K562 (cell line): Measurements from ENCODE around the gene PPM1N. TPM values are rescaled to one million over a fixed set of nuclear protein-coding genes. Genes with fewer than 3 reads are reported as not detected.
A peak's percentile ranks its signal among the peaks of the same experiment; 100 is the strongest.

Experiments used
- FOXP4 ChIP-seq: sonication (generic); formaldehyde crosslinking; IDR thresholded peaks from 2 replicates; pipeline ENCODE4 v1.8.0; 2022; ENCODE audit warnings: mild to moderate bottlenecking, missing genetic modification reagents, borderline replicate concordance
- NFE2 ChIP-seq: IDR thresholded peaks from 2 replicates; pipeline ENCODE4 v1.6.1; 2014; ENCODE audit warnings: antibody characterized with exemption, low read depth
- SMAD3 ChIP-seq: fragments of 450-650 bp; formaldehyde crosslinking; conservative IDR thresholded peaks from 2 replicates; pipeline ENCODE4 v1.4.0; 2020; ENCODE audit warnings: mild to moderate bottlenecking
- ZC3H4 ChIP-seq: sonication (generic); formaldehyde crosslinking; IDR thresholded peaks from 2 replicates; pipeline ENCODE4 v1.9.0; 2021; ENCODE audit warnings: missing genetic modification reagents, borderline replicate concordance
- ZC3H8 ChIP-seq: fragments of 450-650 bp; IDR thresholded peaks from 2 replicates; pipeline ENCODE4 v1.6.1; 2017
- ZHX1 ChIP-seq: fragments of 150-350 bp; conservative IDR thresholded peaks from 2 replicates; pipeline ENCODE4 v1.6.1; 2014; ENCODE audit warnings: low read length
- ZKSCAN8 ChIP-seq: fragments of 200-800 bp; sonication (Bioruptor generic); IDR thresholded peaks from 2 replicates; pipeline ENCODE4 v1.6.1; 2016; ENCODE audit warnings: missing genetic modification characterization, missing compliant biosample characterization
- ZNF239 ChIP-seq: fragments of 250-450 bp; sonication (Bioruptor Pico); IDR thresholded peaks from 2 replicates; pipeline ENCODE4 v1.4.0; 2020; ENCODE audit warnings: mild to moderate bottlenecking
- ZNF592 ChIP-seq: fragments of 450-650 bp; IDR thresholded peaks from 2 replicates; pipeline ENCODE4 v1.6.1; 2017; ENCODE audit warnings: antibody characterized with exemption, mild to moderate bottlenecking
- polyA plus RNA-seq, 8 experiments: library from polyadenylated mRNA; depleted of rRNA in 4 of 8; stranded (reverse) in 5 of 8; unstranded in 3 of 8; fragments of >200 nt; fragmentation: Nextera tagmentation in 2 of 8; fragmentation: Illumina TruSeq in 1 of 8; extraction: Ambion mirVana in 2 of 8; extraction: Trizol in 1 of 8; gene quantifications; 2 replicates each; pipeline versions ENCODE4 v1.2.1 to v1.2.3, GENCODE V29; 2011 to 2014; ENCODE audit warnings: inconsistent platforms in 1 of 8, missing spikeins in 1 of 8
- total RNA-seq, 7 experiments: library from RNA; depleted of rRNA in 6 of 7; stranded (reverse); fragments of >200 nt in 6 of 7; fragmentation: Illumina TruSeq in 2 of 7; extraction: Trizol in 2 of 7; gene quantifications; 2 replicates each; pipeline versions ENCODE4 v1.2.1 to v1.2.3, GENCODE V29; 2011 to 2021; ENCODE audit warnings: low replicate concordance in 1 of 7
- TF ChIP-seq, protein P1 (sequence below): fragments of 450-650 bp; formaldehyde crosslinking; IDR thresholded peaks from 2 replicates; pipeline ENCODE4 v1.4.0; 2020; ENCODE audit warnings: mild to moderate bottlenecking, mixed read lengths
- TF ChIP-seq, protein P2 (sequence below): fragments of 250-450 bp; sonication (Bioruptor Pico); IDR thresholded peaks from 2 replicates; pipeline ENCODE4 v1.5.0; 2020; ENCODE audit warnings: mild to moderate bottlenecking, borderline replicate concordance

The PPM1N gene
- total and polyA plus RNA-seq, 9 of the 15 experiments (the other 6 are each of a cell fraction or from before 2014, with no cell fraction given): 4.5 to 15.6 (median 8.7) TPM

DNA sequence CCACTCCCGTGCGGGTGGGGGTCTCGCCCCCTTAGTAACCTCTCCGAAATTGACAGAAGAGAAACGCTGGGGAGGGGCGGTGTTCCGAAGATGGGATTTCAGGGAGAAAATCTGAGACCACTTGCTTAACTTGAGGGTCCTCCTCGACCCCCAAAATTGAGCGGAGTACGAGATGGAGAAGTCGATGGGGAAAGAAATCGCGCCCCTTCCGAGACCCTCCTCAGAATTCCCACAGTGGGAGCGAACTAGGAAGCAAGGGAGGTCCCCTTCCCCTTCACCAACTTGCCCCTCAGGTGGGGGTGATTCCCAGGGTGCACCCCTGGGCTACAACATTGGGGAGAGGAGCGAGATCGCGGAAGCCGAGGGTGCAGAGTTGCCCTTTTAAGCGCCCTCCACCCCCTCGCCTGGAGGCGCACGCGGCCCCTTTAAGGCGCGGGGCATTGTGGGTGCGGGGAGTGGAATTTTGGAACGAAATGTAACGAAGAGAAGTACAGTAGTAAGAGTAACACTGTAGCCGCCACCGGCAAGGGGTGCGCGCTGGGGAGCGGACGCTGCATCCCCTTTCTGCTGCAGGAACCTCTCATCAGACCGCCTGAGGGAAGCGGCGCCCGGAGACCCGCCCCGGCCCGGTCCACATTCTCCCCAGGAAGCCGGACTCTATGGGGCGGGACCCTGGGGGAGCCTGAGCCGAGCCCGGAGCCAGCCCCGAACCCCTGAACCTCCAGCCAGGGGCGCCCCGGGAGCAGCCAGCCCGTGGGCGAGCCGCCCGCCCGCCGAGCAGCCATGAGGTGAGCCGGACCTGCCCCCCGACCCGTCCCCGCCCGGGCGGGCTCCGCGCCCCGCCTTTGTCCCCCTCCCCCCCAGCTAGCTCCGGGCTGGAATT is 9.0 kb downstream of the PPM1N start, which contains the start of gene VASP (continued):
- no peak for TF ChIP-seq ZNF592
- no peak for TF ChIP-seq SMAD3 (CRISPR knock-in tag)
- peak; percentile 19; the same call in 1 of the 2 replicates for TF ChIP-seq FOXP4 (CRISPR knock-in tag)
- no peak for TF ChIP-seq NFE2
- TF ChIP-seq, protein P1, sequence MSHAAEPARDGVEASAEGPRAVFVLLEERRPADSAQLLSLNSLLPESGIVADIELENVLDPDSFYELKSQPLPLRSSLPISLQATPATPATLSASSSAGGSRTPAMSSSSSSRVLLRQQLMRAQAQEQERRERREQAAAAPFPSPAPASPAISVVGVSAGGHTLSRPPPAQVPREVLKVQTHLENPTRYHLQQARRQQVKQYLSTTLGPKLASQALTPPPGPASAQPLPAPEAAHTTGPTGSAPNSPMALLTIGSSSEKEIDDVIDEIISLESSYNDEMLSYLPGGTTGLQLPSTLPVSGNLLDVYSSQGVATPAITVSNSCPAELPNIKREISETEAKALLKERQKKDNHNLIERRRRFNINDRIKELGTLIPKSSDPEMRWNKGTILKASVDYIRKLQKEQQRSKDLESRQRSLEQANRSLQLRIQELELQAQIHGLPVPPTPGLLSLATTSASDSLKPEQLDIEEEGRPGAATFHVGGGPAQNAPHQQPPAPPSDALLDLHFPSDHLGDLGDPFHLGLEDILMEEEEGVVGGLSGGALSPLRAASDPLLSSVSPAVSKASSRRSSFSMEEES (CRISPR knock-in tag): no peak
- no peak for TF ChIP-seq ZKSCAN8 (CRISPR knock-in tag)
- TF ChIP-seq, protein P2, sequence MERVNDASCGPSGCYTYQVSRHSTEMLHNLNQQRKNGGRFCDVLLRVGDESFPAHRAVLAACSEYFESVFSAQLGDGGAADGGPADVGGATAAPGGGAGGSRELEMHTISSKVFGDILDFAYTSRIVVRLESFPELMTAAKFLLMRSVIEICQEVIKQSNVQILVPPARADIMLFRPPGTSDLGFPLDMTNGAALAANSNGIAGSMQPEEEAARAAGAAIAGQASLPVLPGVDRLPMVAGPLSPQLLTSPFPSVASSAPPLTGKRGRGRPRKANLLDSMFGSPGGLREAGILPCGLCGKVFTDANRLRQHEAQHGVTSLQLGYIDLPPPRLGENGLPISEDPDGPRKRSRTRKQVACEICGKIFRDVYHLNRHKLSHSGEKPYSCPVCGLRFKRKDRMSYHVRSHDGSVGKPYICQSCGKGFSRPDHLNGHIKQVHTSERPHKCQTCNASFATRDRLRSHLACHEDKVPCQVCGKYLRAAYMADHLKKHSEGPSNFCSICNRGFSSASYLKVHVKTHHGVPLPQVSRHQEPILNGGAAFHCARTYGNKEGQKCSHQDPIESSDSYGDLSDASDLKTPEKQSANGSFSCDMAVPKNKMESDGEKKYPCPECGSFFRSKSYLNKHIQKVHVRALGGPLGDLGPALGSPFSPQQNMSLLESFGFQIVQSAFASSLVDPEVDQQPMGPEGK (CRISPR knock-in tag): no peak
- no peak for TF ChIP-seq ZHX1
- no peak for TF ChIP-seq ZC3H8
- TF ChIP-seq ZNF239 (CRISPR knock-in tag): no peak
- TF ChIP-seq ZC3H4 (CRISPR knock-in tag): 0 out of 2 replicates have a peak, but pooled peaks have one; percentile 51
